H1 (cell line): ENCODE data around the gene ASCC3. TPM values are rescaled to one million over a fixed set of nuclear protein-coding genes. Genes with fewer than 3 reads are reported as not detected.

Experiments
- CTCF ChIA-PET: fragments of 300-600 bp; sonication (Branson Sonifier 250); formaldehyde crosslinking; loops from one replicate; lab custom pipeline; 2021; ENCODE audit not compliant: partially characterized antibody; lab: Charles Lee
- POLR2A ChIA-PET: fragments of 300-600 bp; sonication (Branson Sonifier 250); formaldehyde crosslinking; loops from one replicate; lab custom pipeline; 2021; ENCODE audit warnings: inconsistent platforms; ENCODE audit not compliant: partially characterized antibody; lab: Charles Lee
- DNase-seq, 2 experiments: peaks; one replicate each; pipeline versions ENCODE4 v3.0.0 to v3.0.0-alpha.2; 2010 to 2022; ENCODE audit warnings: low spot score in 2 of 2, low read depth in 1 of 2, mixed read lengths in 1 of 2
- FAIRE-seq: peaks from 2 replicates; lab custom pipeline; 2011; peaks lifted over from hg19 to GRCh38; lab: Jason Lieb, UNC
- H2AFZ ChIP-seq: 2 replicates; pipeline ENCODE4 v1.8.1; 2012; ENCODE audit warnings: low read length, inconsistent platforms
- H2AK5ac ChIP-seq: 2 replicates; pipeline ENCODE4 v1.6.1; 2013; ENCODE audit warnings: low read depth, low read length
- H2BK120ac ChIP-seq: replicated peaks from 2 replicates; pipeline ENCODE3; 2013; ENCODE audit warnings: low read depth, low read length, inconsistent platforms
- H2BK12ac ChIP-seq: 2 replicates; pipeline ENCODE4 v1.6.1; 2013; ENCODE audit warnings: low read depth, low read length
- H2BK15ac ChIP-seq: 2 replicates; pipeline ENCODE4 v1.6.1; 2013; ENCODE audit warnings: low read length
- H2BK20ac ChIP-seq: 2 replicates; pipeline ENCODE4 v1.6.1; 2013; ENCODE audit warnings: low read length
- H2BK5ac ChIP-seq: 2 replicates; pipeline ENCODE4 v1.6.1; 2013; ENCODE audit warnings: low read depth, low read length
- H3K14ac ChIP-seq: 2 replicates; pipeline ENCODE4 v1.6.1; 2013; ENCODE audit warnings: inconsistent platforms; ENCODE audit not compliant: insufficient read length
- H3K18ac ChIP-seq: 2 replicates; pipeline ENCODE4 v1.6.1; 2013; ENCODE audit warnings: low read length; ENCODE audit errors: extremely low read depth
- H3K23ac ChIP-seq: 2 replicates; pipeline ENCODE4 v1.6.1; 2013; ENCODE audit warnings: inconsistent platforms; ENCODE audit not compliant: insufficient read length
- H3K23me2 ChIP-seq: 2 replicates; pipeline ENCODE4 v1.6.1; 2013; ENCODE audit warnings: low read depth, low read length
- H3K27ac ChIP-seq: 2 replicates; pipeline ENCODE4 v1.6.1; 2011; ENCODE audit warnings: low read depth, low read length, inconsistent platforms
- H3K27me3 ChIP-seq, 4 experiments: replicated peaks in 1 of 4; 1 replicate in 1 of 4; 2 replicates in 3 of 4; pipeline versions ENCODE4 v1.6.1 to v1.8.1; 2011 to 2013; ENCODE audit warnings: low read length in 3 of 4, mild to moderate bottlenecking in 3 of 4, inconsistent platforms in 2 of 4, mixed read lengths in 2 of 4, moderate library complexity in 1 of 4; ENCODE audit not compliant: control insufficient read depth in 3 of 4, insufficient read depth in 3 of 4; ENCODE audit errors: extremely low read depth in 1 of 4
- H3K36me3 ChIP-seq, 4 experiments: 2 replicates each; pipeline versions ENCODE4 v1.6.1 to v1.8.1; 2011 to 2013; ENCODE audit warnings: mild to moderate bottlenecking in 4 of 4, low read length in 3 of 4, moderate library complexity in 2 of 4, control low read depth in 1 of 4, inconsistent platforms in 1 of 4; ENCODE audit not compliant: insufficient read depth in 4 of 4, control insufficient read depth in 2 of 4
- H3K4ac ChIP-seq: replicated peaks from 2 replicates; pipeline ENCODE3; 2013; ENCODE audit warnings: low read length, low read depth, mixed read lengths, inconsistent platforms; ENCODE audit not compliant: insufficient read length
- H3K4me1 ChIP-seq, 4 experiments: replicated peaks in 1 of 4; 1 replicate in 1 of 4; 2 replicates in 3 of 4; pipeline versions ENCODE4 v1.6.1 to v1.8.1; 2011 to 2013; ENCODE audit warnings: low read length in 3 of 4, inconsistent platforms in 2 of 4, mixed read lengths in 1 of 4; ENCODE audit not compliant: insufficient read depth in 4 of 4, control insufficient read depth in 3 of 4
- H3K4me2 ChIP-seq, 2 experiments: 2 replicates each; pipeline versions ENCODE4 v1.6.1 to v1.8.1; 2011 to 2013; ENCODE audit warnings: low read depth in 2 of 2, low read length in 2 of 2, control low read depth in 1 of 2, inconsistent platforms in 1 of 2, mild to moderate bottlenecking in 1 of 2; ENCODE audit not compliant: insufficient read depth in 1 of 2
- H3K4me3 ChIP-seq, 4 experiments: fragments of 200-600, 300-600 bp in 1 of 4; sonication (generic), shearing (Covaris generic), sonication (Bioruptor Twin) in 1 of 4; 2 replicates each; pipeline versions ENCODE4 v1.5.1 to v1.8.1; 2011 to 2016; ENCODE audit warnings: low read length in 4 of 4, low read depth in 3 of 4, control low read depth in 2 of 4, inconsistent platforms in 2 of 4, mild to moderate bottlenecking in 2 of 4, mixed read lengths in 1 of 4, moderate library complexity in 1 of 4; ENCODE audit not compliant: insufficient read depth in 2 of 4; ENCODE audit errors: extremely low read depth in 1 of 4
- H3K56ac ChIP-seq: replicated peaks from 2 replicates; pipeline ENCODE3; 2013; ENCODE audit warnings: low read depth, mild to moderate bottlenecking, mixed read lengths, low read length, inconsistent platforms; ENCODE audit not compliant: insufficient read length
- H3K79me1 ChIP-seq: 2 replicates; pipeline ENCODE4 v1.6.1; 2013; ENCODE audit warnings: low read depth, low read length, control low read depth
- H3K79me2 ChIP-seq, 2 experiments: 2 replicates each; pipeline versions ENCODE4 v1.6.1 to v1.8.1; 2012 to 2013; ENCODE audit warnings: low read length in 2 of 2, mild to moderate bottlenecking in 2 of 2, inconsistent platforms in 1 of 2; ENCODE audit not compliant: insufficient read depth in 2 of 2, control insufficient read depth in 1 of 2
- H3K9ac ChIP-seq, 4 experiments: replicated peaks in 1 of 4; 1 replicate in 1 of 4; 2 replicates in 3 of 4; pipeline versions ENCODE4 v1.6.1 to v1.8.1; 2011 to 2013; ENCODE audit warnings: low read depth in 3 of 4, low read length in 3 of 4, control low read depth in 2 of 4, mild to moderate bottlenecking in 2 of 4, moderate library complexity in 2 of 4, inconsistent platforms in 1 of 4; ENCODE audit errors: extremely low read depth in 1 of 4
- H3K9me3 ChIP-seq, 2 experiments: 2 replicates each; pipeline versions ENCODE4 v1.6.1 to v1.8.1; 2012 to 2013; ENCODE audit warnings: mild to moderate bottlenecking in 2 of 2, moderate library complexity in 2 of 2, control low read depth in 1 of 2, inconsistent platforms in 1 of 2, low read depth in 1 of 2, low read length in 1 of 2, mixed read lengths in 1 of 2; ENCODE audit not compliant: insufficient read depth in 2 of 2
- H4K20me1 ChIP-seq, 2 experiments: replicated peaks in 1 of 2; 2 replicates each; pipeline versions ENCODE3 to v1.8.1; 2011 to 2013; ENCODE audit warnings: inconsistent platforms in 2 of 2, low read length in 2 of 2, mild to moderate bottlenecking in 1 of 2; ENCODE audit not compliant: insufficient read depth in 2 of 2, control insufficient read depth in 1 of 2
- H4K5ac ChIP-seq: 2 replicates; pipeline ENCODE4 v1.6.1; 2013; ENCODE audit warnings: low read length, low read depth, mixed read lengths, inconsistent platforms; ENCODE audit not compliant: insufficient read length
- H4K8ac ChIP-seq: 2 replicates; pipeline ENCODE4 v1.8.0; 2013; ENCODE audit warnings: mild to moderate bottlenecking, moderate library complexity, low read length, inconsistent platforms; ENCODE audit not compliant: insufficient read depth; ENCODE audit errors: extremely low read depth
- H4K91ac ChIP-seq: replicated peaks from 2 replicates; pipeline ENCODE3; 2013; ENCODE audit warnings: low read length, mixed read lengths, inconsistent platforms; ENCODE audit not compliant: insufficient read length
- CBX8 ChIP-seq: fragments of 300-800, 300-1000 bp; sonication (generic); IDR thresholded peaks from 2 replicates; pipeline ENCODE4 v1.7.1; 2016; ENCODE audit warnings: low read depth, low read length, borderline replicate concordance
- CHD2 ChIP-seq: IDR thresholded peaks from 2 replicates; pipeline ENCODE4 v1.6.1; 2012; ENCODE audit warnings: low read length, improper control_type of control experiment
- CREB1 ChIP-seq: IDR thresholded peaks from 2 replicates; pipeline ENCODE4 v1.6.1; 2012; ENCODE audit warnings: inconsistent platforms
- EP300 ChIP-seq, 2 experiments: IDR thresholded peaks; 1 replicate in 1 of 2; 2 replicates in 1 of 2; pipeline ENCODE4 v1.6.1; 2011 to 2012; ENCODE audit warnings: low read depth in 2 of 2, low read length in 2 of 2, mild to moderate bottlenecking in 2 of 2, borderline replicate concordance in 1 of 2, inconsistent platforms in 1 of 2, moderate library complexity in 1 of 2
- GABPA ChIP-seq: IDR thresholded peaks from 2 replicates; pipeline ENCODE4 v1.6.1; 2011; ENCODE audit warnings: mild to moderate bottlenecking, low read length, moderate library complexity, borderline replicate concordance; ENCODE audit not compliant: insufficient read depth
- JUN ChIP-seq: IDR thresholded peaks from 2 replicates; pipeline ENCODE4 v1.6.1; 2011; ENCODE audit warnings: low read depth, mild to moderate bottlenecking, improper control_type of control experiment, low read length
- JUND ChIP-seq: IDR thresholded peaks from 2 replicates; pipeline ENCODE4 v1.6.1; 2011; ENCODE audit warnings: mild to moderate bottlenecking, improper control_type of control experiment, low read length
- KDM1A ChIP-seq: fragments of 200-600, 300-600 bp; sonication (generic); IDR thresholded peaks from 2 replicates; pipeline ENCODE4 v1.7.1; 2016; ENCODE audit warnings: mild to moderate bottlenecking, low read length, borderline replicate concordance
- KDM4A ChIP-seq: IDR thresholded peaks from one replicate; pipeline ENCODE4 v1.7.1; 2012; ENCODE audit warnings: low read depth, mild to moderate bottlenecking, moderate library complexity, low read length, inconsistent platforms; ENCODE audit not compliant: severe bottlenecking
- POLR2A ChIP-seq, 2 experiments: IDR thresholded peaks; 1 replicate in 1 of 2; 2 replicates in 1 of 2; pipeline ENCODE4 v1.6.1; 2011; ENCODE audit warnings: low read depth in 2 of 2, low read length in 2 of 2, mild to moderate bottlenecking in 2 of 2; ENCODE audit errors: control extremely low read depth in 1 of 2
- POLR2AphosphoS5 ChIP-seq: IDR thresholded peaks from 2 replicates; pipeline ENCODE4 v1.6.1; 2011; ENCODE audit warnings: low read depth, low read length
- POU5F1 ChIP-seq: IDR thresholded peaks from 2 replicates; pipeline ENCODE4 v1.6.1; 2011; ENCODE audit warnings: low read depth, mild to moderate bottlenecking, low read length, moderate library complexity
- RFX5 ChIP-seq: IDR thresholded peaks from 2 replicates; pipeline ENCODE4 v1.6.1; 2011; ENCODE audit warnings: low read depth, low read length, improper control_type of control experiment, borderline replicate concordance
- RXRA ChIP-seq: IDR thresholded peaks from 2 replicates; pipeline ENCODE4 v1.6.1; 2011; ENCODE audit warnings: low read depth, mild to moderate bottlenecking, low read length, moderate library complexity; ENCODE audit not compliant: insufficient read depth
- SP2 ChIP-seq: IDR thresholded peaks from 2 replicates; pipeline ENCODE4 v1.6.1; 2012; ENCODE audit warnings: mild to moderate bottlenecking, low read length, inconsistent platforms
- SP4 ChIP-seq: IDR thresholded peaks from 2 replicates; pipeline ENCODE4 v1.6.1; 2012; ENCODE audit warnings: low read length, inconsistent platforms
- WGBS, 2 experiments: shearing (Covaris generic) in 1 of 2; methylation state at CpG; one replicate each; pipeline versions ENCODE4 v1.1.6 to v1.1.7; 2013 to 2015; ENCODE audit warnings: low lambda C conversion rate in 2 of 2, mixed read lengths in 2 of 2, inconsistent platforms in 1 of 2, low coverage in 1 of 2, missing lambda C conversion rate in 1 of 2; ENCODE audit not compliant: insufficient replicate concordance in 2 of 2, insufficient coverage in 1 of 2, insufficient read length in 1 of 2; ENCODE audit errors: extremely low coverage in 1 of 2, missing lambda C conversion rate in 1 of 2; 5-methylcytosine and 5-hydroxymethylcytosine counted together
- polyA plus RNA-seq, 7 experiments: library from polyadenylated mRNA; depleted of rRNA in 3 of 7; stranded (reverse) in 5 of 7; unstranded in 2 of 7; fragments of >200 nt in 5 of 7; fragments of 200-250 nt in 2 of 7; gene quantifications; 1 replicate in 5 of 7; 2 replicates in 1 of 7; 4 replicates in 1 of 7; pipeline versions ENCODE4 v1.2.1 to v1.2.3, GENCODE V29; 2011 to 2013; ENCODE audit warnings: missing spikeins in 2 of 7, mixed read lengths in 2 of 7
- total RNA-seq: library from RNA; stranded (reverse); fragmentation: NEBNext Ultra II Directional; extraction: Animal tissue kit (Norgen Biotek cat#: 25700); gene quantifications from 2 replicates; pipeline ENCODE4 v1.2.1, GENCODE V29; 2021

Gene ASCC3
- total and polyA plus RNA-seq, 2 of the 8 experiments (the other 6 are each of a cell fraction or from before 2014, with no cell fraction given): 37.5 to 77.8 TPM

DNA sequence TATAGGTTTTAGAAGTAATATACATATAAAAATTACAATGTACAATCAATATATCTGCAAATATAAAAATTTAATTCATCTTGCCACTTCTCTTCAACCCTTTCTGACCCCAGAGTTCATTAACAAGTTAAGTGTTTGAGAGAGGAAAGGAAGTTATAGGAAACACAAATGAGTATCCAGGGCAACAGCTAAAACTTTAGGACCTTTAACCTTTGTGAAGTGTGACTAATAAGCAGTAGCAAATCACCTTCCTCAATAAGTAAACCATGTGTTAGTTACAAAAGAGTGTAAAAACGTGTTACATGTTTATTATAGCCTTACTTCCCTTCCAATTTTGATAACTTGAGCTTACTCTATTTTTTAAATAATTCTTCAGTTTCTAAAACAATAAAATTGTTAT, 343.0 kb downstream of the ASCC3 start:
- no peak overlapping the region for H3K9ac ChIP-seq
- no peaks in the 10 kb centered on the region for H4K20me1 ChIP-seq
- H2BK120ac ChIP-seq: no peak overlapping the region
- H4K5ac ChIP-seq: no peak overlapping the region
- H2AFZ ChIP-seq: no peak overlapping the region
- no peak overlapping the region for H3K56ac ChIP-seq
- DNase-seq (no peak), FAIRE-seq (no peak)
- no peak overlapping the region for H4K91ac ChIP-seq
- H3K4me2 ChIP-seq: no peak overlapping the region
- no peak overlapping the region for H2BK20ac ChIP-seq
- H3K36me3 ChIP-seq: no peaks in the 10 kb centered on the region; a peak in 1 of 8 replicates
- H3K9me3 ChIP-seq: no peaks in the 10 kb centered on the region
- no peak overlapping the region for H4K8ac ChIP-seq
- no peak overlapping the region for H3K4me3 ChIP-seq
- no peak overlapping the region for H3K27ac ChIP-seq
- ChIA-PET CTCF (no interaction called here), POLR2A (no interaction called here)
- no peak overlapping the region for H2AK5ac ChIP-seq
- H2BK15ac ChIP-seq: no peak overlapping the region
- H3K23ac ChIP-seq: no peak overlapping the region
- H3K4me1 ChIP-seq: no peaks in the 10 kb centered on the region
- 76% methylated on average over 1 of the region's 1 CpG; no CpG with 5 or more reads in 1 of the 2 experiments for WGBS, 2 experiments
- no peaks in the 10 kb centered on the region for H3K23me2 ChIP-seq
- no peaks in the 10 kb centered on the region for H3K79me1 ChIP-seq
- no peak overlapping the region for H3K14ac ChIP-seq
- H3K79me2 ChIP-seq: no peaks in the 10 kb centered on the region
- no peak overlapping the region for H3K18ac ChIP-seq
- H2BK5ac ChIP-seq: no peak overlapping the region
- H3K4ac ChIP-seq: no peak overlapping the region
- no peaks in the 10 kb centered on the region for H3K27me3 ChIP-seq
- no peak overlapping the region for H2BK12ac ChIP-seq
- TF ChIP-seq SP4 (no peak), KDM4A (no peak), RXRA (no peak), KDM1A (no peak), GABPA (no peak), POLR2A (IDR thresholded peaks at IDR 0.05; ENCODE audit: control extremely low read depth in 1 of 2, low read depth in 2 of 2, low read length in 2 of 2) (no peak), POLR2AphosphoS5 (no peak), JUND (no peak), CREB1 (no peak), EP300 (IDR thresholded peaks at IDR 0.05; ENCODE audit: borderline replicate concordance in 1 of 2, low read depth in 2 of 2, low read length in 2 of 2) (no peak), RFX5 (no peak), CBX8 (no peak), POU5F1 (no peak), JUN (no peak), SP2 (no peak), CHD2 (no peak)
